HG02610 (cell line): ENCODE measurements around the gene NOL3.

Experiments used
- ATAC-seq: cut with Tn5 transposase; IDR thresholded peaks from one replicate; pipeline ENCODE4 v1.9.1; 2021; ENCODE audit warnings: mild to moderate bottlenecking, moderate library complexity; ENCODE audit not compliant: unreplicated experiment

The NOL3 gene

DNA sequence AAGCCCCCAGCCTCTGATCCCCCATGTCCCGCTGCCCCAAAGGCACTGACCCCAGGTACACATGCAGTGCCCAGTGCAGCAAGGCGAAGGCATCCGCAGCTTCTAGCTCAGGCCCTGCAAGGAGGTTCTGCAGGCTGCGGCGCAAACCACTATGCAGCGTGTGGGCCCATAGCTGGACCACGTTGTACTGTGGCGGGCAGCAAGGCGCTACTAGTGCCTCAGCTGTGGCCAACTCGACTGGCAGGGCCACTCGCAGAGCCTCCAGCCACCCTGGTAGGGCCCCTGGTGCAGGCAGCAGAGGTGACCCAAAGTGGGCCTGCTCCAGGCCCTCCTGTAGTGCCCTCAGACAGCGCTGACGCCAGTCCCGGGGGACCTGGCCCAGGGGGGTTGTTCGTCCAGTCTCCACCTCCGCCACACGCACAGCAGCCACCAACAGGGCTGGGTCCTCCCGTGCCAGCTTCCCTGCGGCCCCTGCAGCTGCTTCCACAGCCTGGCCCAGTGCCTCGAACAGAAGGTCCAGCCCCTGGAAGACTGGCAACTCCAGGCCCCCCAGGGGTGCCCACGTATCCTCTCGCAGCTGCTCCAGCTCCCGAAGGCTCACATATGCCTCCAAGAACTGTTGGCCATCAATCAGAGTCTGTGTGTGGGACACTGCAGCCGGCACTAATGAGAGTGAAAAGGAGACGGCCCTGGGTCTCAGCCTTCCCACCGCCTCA lies 17.0 kb downstream of the NOL3 start:
- no peak for ATAC-seq

DNA sequence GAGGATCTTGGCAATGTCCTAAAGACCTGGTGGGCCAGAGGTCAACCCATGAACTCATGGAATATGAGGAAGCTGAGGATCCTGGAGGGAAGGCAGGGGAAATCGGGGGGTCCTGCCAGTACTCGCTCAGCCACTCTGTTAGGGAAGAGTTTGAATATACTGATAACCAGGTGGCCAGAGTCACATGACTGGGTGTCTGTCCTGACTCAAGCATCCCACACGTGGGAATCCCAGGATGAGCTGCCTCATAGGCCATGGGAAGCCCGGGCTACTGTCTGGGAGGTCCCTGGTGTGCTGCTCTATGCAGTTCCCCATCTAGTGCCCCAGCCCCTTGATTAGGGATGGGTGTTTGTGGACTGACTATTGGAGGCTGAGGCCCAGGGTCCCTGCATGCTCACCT lies 18.0 kb downstream of the NOL3 start:
- ATAC-seq = no peak

- no peak for ATAC-seq
Measured at GRCh38 chr16:67188798-67189197, 18.5 kb downstream of the NOL3 start.

DNA sequence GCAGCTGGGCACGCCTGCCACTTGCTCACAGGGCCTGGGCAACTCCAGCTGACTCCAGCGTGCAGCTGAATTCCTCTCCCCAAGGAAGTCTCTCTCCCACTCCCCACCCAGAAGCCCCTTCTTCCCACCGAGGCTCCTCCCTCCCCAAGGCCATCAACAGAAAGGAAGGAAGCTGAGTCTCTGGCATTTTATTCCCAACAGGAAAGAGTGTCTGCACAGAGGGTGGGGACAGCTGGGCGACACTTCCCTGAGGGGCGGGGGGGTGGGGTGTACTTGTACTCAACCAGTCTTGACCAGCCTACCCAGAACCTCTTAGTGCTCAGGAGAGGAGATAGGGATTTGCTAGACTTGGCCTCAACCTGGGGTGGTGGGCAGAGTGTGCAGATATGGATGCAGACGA lies 19.7 kb downstream of the NOL3 start, which contains the start of gene EXOC3L1:
TSS of gene EXOC3L1 (minus strand) at position 96 of the 400 bp plus-strand sequence. CDS start 460 bp downstream, outside the sequence.
- no peak for ATAC-seq

DNA sequence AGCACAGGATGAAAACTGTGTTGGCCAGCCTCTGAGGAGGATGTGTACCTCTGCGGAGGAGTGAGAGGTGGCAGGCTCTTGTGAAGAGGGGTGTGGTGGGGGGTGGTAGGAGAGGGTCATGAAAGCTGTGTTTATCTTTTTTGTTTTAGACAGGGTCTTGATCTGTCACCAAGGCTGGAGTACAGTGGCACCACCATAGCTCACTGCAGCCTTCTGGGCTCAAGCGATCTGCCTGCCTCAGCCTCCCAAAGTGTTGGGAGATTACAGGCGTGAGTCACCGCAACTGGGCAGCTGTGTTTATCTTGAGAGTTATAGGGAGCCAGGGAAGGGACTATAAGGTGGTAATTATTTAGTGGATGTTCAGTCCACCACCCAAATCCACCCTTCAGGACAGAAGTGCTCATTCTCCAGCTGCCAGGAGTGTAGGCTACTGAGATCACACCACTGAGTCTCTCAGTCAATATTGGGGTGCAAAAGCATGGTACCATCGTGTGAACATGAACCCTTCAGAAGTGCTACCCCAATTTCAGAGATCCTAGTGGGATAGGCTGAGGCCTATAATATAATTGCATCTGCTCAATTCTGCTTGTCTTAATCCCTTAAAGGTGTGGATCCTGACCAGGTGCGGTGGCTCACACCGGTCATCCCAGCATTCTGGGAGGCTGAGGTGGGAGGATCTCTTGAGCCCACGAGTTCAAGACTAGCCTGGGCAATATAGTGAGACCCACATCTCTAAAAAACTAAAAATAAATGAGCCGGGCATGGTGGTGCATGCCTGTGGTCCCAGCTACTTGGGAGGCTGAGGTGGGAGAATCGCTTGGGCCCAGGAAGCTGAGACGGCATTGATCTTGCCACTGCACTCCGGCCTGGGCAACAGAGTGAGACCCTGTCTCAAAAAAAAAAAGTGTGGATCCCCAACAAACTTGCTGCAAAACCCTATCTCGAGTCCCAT lies 20.4 kb downstream of the NOL3 start:
- ATAC-seq = no peak

DNA sequence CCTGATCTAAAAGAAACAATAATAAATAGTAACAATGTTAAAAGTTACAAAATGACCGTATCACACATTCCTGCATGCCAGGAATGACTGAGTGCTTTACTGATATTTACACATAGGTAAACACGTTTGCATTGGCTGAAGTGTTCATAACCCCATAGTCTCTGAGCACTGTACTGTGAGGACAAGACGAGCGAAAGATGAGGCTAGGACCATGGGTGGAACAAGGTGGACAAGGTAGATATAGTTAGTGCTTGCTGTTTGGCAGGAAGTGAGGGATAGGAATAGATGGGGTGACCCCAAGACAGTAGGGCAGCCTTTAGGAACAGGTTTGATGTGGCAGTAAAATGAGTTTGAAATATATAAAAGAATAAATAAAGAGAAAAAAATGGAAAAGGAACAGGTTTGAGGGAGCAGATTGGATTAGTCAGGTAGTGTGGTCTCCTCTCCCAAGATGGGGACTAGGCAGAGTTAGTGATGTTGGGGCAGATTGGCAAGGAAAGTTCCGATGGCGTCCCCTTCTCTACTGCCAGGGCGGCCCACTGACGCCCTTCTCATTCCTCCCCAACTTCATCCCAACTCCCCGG lies 21.2 kb downstream of the NOL3 start:
- ATAC-seq = no peak

GRCh38 chr16:67191995-67192681 lies 21.8 kb downstream of the NOL3 start, which contains the start of gene E2F4:
E2F4 (plus strand) TSS chr16:67192155; CDS start chr16:67192228, 73 bp downstream.
- peak; percentile 89 for ATAC-seq

DNA sequence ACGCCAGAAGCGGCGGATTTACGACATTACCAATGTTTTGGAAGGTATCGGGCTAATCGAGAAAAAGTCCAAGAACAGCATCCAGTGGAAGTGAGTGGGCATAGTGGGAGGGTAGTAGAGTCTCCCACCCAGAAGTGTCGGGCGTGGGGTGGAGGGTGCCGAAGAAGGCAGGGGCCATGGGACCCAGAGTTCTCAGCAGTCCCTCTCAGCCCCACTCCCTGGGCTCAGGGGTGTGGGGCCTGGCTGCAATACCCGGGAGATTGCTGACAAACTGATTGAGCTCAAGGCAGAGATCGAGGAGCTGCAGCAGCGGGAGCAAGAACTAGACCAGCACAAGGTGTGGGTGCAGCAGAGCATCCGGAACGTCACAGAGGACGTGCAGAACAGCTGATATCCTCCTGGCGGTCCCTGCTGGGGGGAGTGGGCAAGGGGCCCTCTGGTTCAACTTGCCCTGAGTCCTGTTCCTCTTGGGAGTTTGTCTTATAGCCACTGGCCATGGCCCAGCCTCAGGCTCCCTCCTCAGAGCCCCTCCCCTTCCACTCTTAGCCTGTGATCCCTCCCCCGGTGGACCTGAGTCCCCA lies 22.5 kb downstream of the NOL3 start:
- ATAC-seq = no peak

DNA sequence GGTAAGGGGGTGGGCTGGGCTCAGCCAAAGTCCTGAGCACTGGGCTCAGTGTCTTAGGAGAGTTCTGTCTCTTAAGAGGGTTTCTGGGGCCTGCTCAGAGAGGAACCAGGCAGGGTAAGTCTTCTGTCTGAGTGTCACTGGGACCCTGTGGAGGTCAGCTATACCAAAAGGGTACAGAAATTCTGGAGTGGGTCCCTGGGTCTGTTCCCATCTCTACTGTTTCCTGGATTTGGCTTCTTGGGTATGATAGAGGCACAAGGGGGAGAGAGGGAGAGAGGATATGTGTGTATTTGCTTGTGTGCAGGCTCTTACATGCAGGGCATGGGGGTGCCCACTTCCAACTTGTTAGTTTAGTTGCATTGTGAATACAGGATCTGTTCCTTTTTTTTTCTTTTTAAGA lies 23.2 kb downstream of the NOL3 start:
- ATAC-seq = no peak

DNA sequence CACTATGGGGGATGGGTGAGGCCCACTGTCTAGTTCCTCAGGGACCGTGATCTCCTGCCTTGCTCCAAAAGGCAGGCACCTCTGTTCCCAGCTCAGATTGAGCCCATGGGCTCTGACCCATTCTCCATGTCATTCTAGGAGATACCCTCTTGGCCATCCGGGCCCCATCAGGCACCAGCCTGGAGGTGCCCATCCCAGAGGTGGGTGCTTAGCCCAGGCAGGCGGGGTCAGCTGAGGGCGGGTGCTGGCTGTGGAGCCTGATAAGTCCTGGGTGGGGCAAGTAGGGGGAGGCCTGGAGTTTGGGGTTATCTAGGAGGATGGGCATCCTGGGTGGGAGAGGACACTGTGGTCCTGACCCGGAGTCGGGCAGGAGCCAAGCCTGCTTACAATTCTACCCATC lies 23.9 kb downstream of the NOL3 start:
- no peak for ATAC-seq

- no peak for ATAC-seq
Measured at GRCh38 chr16:67195676-67196075, 25.3 kb downstream of the NOL3 start.

GRCh38 chr16:67196881-67197280 lies 26.5 kb downstream of the NOL3 start:
- no peak for ATAC-seq

- no peak for ATAC-seq
Measured at GRCh38 chr16:67197704-67198103, 27.4 kb downstream of the NOL3 start.

- no peak for ATAC-seq
Measured at GRCh38 chr16:67198238-67198734, 27.9 kb downstream of the NOL3 start.

GRCh38 chr16:67199011-67199807 lies 28.9 kb downstream of the NOL3 start, which contains the start of gene ELMO3:
ELMO3 (plus strand) TSS chr16:67199131; CDS start chr16:67199327, 196 bp downstream.
- ATAC-seq = no peak

- ATAC-seq = no peak
Measured at GRCh38 chr16:67199808-67200198, 29.5 kb downstream of the NOL3 start.

- no peak for ATAC-seq
Measured at GRCh38 chr16:67200491-67200890, 30.2 kb downstream of the NOL3 start.

GRCh38 chr16:67201411-67202345 lies 31.3 kb downstream of the NOL3 start:
- no peak for ATAC-seq
